T-helper 2 cell treated with Interferon-gamma antibody and Interleukin-4, amounts not matched to agents 5 μg/mL and 100 μg/mL, for 36 hours (primary cell): ENCODE results near the gene FCRL2.

ENCODE experiments used
- DNase-seq: peaks from one replicate; pipeline ENCODE4 v3.0.0; 2021; ENCODE audit warnings: low spot score
- H3K27ac Mint-ChIP-seq: one replicate; pipeline ENCODE4 v1.8.0; 2021; ENCODE audit warnings: mild to moderate bottlenecking, mixed read lengths
- H3K27me3 Mint-ChIP-seq: one replicate; pipeline ENCODE4 v1.8.0; 2021; ENCODE audit warnings: low read depth, mixed read lengths
- H3K36me3 Mint-ChIP-seq: one replicate; pipeline ENCODE4 v1.8.0; 2021; ENCODE audit warnings: low read depth, mixed read lengths
- H3K4me1 Mint-ChIP-seq: one replicate; pipeline ENCODE4 v1.8.0; 2021; ENCODE audit warnings: low read depth, mixed read lengths
- H3K4me3 Mint-ChIP-seq: one replicate; pipeline ENCODE4 v1.8.0; 2022; ENCODE audit warnings: mild to moderate bottlenecking, moderate library complexity, mixed read lengths
- H3K9me3 Mint-ChIP-seq: one replicate; pipeline ENCODE4 v1.8.0; 2021; ENCODE audit warnings: mixed read lengths

Gene FCRL2

DNA sequence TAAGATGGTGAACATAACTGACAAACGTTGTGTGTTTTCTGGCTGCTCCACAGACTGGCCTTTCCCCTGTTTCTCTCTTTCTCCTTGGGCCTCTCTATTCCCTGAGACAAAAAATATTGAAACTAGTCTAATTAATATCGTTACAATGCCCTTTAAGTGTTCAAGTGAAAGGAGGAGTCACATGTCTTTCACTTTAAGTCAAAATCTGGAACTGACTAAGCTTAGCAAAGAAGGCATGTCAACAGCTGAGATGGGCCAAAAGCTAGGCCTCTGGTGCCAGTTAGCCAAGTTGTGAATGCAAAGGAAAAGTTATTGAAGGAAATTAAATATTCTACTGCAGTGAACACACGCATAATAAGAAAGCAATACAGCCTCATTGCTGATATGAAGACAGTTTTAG is 44.2 kb downstream of the FCRL2 start:
- DNase-seq: no peak
- Mint-ChIP-seq H3K4me3 (no peak overlapping the region), H3K9me3 (no peaks in the 10 kb centered on the region), H3K27me3 (no peaks in the 10 kb centered on the region), H3K27ac (no peak overlapping the region), H3K36me3 (no peaks in the 10 kb centered on the region), H3K4me1 (no peaks in the 10 kb centered on the region)

DNA sequence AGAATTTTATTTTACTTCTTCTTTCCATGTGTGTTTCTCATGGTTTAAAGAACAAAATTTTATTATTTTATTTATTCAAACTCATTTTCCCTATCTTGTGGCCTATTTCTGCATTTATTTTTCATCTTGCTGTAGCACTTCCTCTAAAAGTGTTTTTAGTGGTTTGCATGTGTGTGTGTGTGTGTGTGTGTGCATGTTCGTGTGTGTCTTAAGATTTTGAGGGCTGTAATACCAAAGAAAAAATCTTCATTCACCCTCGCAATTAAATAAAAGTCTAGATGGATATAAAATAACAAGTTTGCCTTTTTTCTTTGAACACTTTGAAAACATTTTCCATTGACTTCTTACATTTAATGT is 51.7 kb downstream of the FCRL2 start:
- peaks cover 15% of the 10 kb centered on the region for H3K9me3 Mint-ChIP-seq
- no peaks in the 10 kb centered on the region for H3K4me1 Mint-ChIP-seq
- no peak for DNase-seq

DNA sequence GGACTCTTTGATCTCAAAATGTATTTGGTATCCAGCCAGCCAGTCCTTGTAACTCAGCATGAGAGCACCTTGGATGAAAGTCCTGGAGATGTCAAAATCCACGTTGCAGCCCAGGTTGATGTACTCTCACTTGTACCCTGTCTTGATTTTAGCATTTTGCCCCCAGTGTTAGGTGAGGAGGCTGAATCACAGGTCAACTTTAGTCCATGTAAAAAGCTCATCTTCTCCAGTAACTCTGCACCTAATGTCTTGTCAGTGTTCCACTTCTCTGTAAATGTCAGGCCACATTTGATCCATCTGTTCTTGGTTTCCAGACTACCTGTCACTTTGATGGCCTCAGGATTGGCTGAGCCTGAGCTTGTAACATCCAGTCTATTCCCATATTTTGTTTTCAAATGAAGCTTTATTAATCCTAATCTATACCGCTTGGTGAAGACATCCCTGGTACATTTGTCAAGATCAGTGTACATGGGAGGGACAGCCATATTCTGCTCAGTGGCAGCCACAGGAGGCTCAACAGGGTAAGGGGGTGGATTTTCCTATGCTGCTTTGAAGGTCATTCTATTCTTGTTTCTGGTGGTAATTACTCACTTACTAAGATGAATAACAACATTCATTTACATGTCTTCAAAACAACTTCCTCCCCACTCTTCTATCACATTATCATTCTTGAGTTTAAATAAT is 52.3 kb downstream of the FCRL2 start:
- no peak for DNase-seq
- Mint-ChIP-seq H3K27me3 (no peaks in the 10 kb centered on the region), H3K27ac (no peak overlapping the region), H3K4me3 (no peak overlapping the region), H3K4me1 (no peaks in the 10 kb centered on the region), H3K36me3 (no peaks in the 10 kb centered on the region), H3K9me3 (peaks cover 15% of the 10 kb centered on the region)

More for the DNA sequence above, 51.7 kb downstream of the FCRL2 start:
- H3K36me3 Mint-ChIP-seq: no peaks in the 10 kb centered on the region
- H3K27ac Mint-ChIP-seq: no peak overlapping the region
- no peaks in the 10 kb centered on the region for H3K27me3 Mint-ChIP-seq
- no peak overlapping the region for H3K4me3 Mint-ChIP-seq

DNA sequence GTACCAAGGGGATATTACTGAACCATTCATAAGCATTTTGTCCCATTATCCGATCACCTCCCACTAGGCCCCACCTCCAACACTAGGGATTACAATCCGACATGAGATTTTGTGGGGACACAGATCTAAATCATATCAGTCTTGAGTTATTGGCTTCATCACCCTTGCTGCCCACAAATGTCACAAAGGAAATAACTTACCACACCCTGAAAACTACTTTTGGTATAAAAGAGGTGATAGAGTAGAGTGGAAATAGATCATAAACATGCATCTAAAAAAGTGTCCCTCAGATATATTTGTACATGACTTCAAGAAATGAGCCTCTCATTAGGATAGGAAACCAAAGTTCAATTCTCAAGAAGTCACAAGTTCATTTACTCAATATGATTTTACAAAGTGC is 53.8 kb downstream of the FCRL2 start:
- Mint-ChIP-seq H3K9me3 (peaks cover 15% of the 10 kb centered on the region), H3K36me3 (no peaks in the 10 kb centered on the region), H3K27me3 (no peaks in the 10 kb centered on the region), H3K4me3 (no peak overlapping the region), H3K4me1 (no peaks in the 10 kb centered on the region), H3K27ac (no peak overlapping the region)
- no peak for DNase-seq

DNA sequence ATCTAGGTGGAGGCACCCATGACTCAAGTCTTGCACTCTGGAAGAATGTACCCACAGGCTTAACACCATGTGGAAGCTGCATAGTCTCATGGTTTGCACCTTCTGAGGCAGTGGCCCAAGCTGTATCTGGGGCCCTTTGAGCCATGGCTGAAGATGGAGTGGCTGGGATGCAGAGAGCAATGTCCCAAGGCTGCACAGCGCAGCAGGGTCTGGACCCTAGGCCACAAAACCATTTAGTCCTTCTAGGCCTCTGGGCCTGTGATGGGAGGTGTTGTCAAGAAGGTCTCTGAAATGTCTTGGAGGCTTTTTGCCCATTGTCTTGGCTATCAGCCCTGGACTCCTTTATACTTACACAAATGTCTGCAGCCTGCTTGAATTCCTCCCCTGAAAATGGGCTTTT is 54.9 kb downstream of the FCRL2 start:
- Mint-ChIP-seq H3K36me3 (no peaks in the 10 kb centered on the region), H3K4me3 (no peak overlapping the region), H3K4me1 (no peaks in the 10 kb centered on the region), H3K27ac (no peak overlapping the region), H3K27me3 (no peaks in the 10 kb centered on the region), H3K9me3 (peaks cover 15% of the 10 kb centered on the region)
- DNase-seq: no peak

DNA sequence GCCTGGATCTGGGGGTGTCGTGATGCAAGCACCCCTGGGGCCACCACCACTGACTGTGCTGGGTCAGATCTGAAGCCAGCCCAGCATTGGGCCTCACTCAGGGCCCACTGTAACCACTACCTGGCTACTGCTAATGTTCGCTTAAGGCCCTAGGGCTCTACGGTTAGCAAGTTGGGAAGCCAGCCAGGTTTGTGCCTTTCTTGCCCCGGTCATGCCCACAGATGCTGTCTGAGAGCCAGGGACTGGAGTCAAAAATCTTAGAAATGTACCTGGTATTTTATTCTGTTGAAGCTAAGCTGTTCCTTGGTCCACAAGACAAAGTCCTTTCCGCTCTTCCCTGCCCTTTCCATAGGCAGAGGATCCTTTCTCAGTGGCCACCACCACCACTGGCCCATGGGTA is 61.2 kb downstream of the FCRL2 start:
- Mint-ChIP-seq H3K36me3 (no peaks in the 10 kb centered on the region), H3K4me3 (no peak overlapping the region), H3K27me3 (no peaks in the 10 kb centered on the region), H3K4me1 (no peaks in the 10 kb centered on the region), H3K27ac (no peak overlapping the region), H3K9me3 (peaks cover 1% of the 10 kb centered on the region)
- DNase-seq: no peak

DNA sequence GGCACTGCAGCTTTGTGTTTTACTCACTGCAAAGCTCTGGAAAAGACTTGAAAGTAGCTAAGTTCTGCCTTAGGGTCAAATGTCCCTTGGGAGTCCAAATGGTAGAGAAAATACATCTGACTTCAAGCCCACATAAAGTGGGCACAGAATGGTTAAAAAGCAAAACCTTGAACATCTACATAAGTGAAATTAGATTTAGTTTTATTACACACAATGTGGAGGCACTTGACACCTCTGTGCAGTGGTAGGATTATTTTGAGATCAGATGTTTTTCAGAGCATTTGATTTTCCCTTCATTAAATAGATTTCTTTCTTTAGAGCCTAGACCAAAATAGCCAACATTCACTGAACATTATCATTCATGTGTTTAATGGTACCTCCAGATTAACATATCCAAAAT is 65.1 kb downstream of the FCRL2 start:
- H3K4me3 Mint-ChIP-seq: no peak overlapping the region
- H3K9me3 Mint-ChIP-seq: no peaks in the 10 kb centered on the region
- H3K36me3 Mint-ChIP-seq: no peaks in the 10 kb centered on the region
- no peak overlapping the region for H3K27ac Mint-ChIP-seq
- DNase-seq: no peak
- no peaks in the 10 kb centered on the region for H3K27me3 Mint-ChIP-seq
- H3K4me1 Mint-ChIP-seq: no peaks in the 10 kb centered on the region

DNA sequence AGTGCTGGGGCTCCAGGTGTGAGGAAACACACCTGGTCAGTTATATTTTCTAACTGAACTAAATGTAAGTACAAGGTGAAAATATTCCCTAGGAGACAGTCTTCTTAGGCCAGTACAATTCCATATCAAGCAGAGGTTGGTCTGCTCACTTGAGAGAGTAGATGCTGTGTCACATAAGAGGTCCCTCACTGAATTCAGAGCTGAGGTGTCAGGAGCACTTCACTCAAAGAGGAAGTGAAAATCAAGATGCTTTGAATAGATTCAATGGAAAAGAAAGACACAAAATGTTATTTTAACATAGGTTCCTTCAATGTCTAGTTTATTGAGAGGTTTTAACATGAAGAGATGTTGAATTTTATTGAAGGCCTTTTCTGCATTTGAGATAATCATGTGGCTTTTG is 72.1 kb downstream of the FCRL2 start:
- H3K4me1 Mint-ChIP-seq: no peaks in the 10 kb centered on the region
- H3K27me3 Mint-ChIP-seq: no peaks in the 10 kb centered on the region
- no peak overlapping the region for H3K4me3 Mint-ChIP-seq
- no peaks in the 10 kb centered on the region for H3K9me3 Mint-ChIP-seq
- no peaks in the 10 kb centered on the region for H3K36me3 Mint-ChIP-seq
- DNase-seq: no peak
- H3K27ac Mint-ChIP-seq: no peak overlapping the region

DNA sequence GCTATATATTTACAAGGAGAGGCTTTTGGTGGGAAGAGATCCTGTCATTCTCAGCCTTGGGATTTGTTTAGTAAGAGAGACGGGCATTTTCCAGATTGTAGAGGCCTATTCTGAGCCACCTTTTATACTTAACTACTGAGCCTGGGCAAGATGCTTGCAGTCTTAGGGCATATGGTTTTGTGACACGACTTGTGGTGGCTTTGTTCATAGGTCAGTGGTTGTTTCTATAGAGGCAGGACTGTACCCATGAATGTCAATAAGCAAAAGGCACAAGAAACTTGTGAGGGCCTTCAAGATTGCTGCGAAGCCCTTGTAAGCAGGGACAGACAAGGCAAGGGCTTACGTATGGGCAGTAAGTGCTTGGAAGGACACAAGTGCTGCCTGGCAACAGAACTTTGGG is 73.0 kb downstream of the FCRL2 start:
- H3K9me3 Mint-ChIP-seq: no peaks in the 10 kb centered on the region
- H3K27me3 Mint-ChIP-seq: no peaks in the 10 kb centered on the region
- no peak for DNase-seq
- H3K4me3 Mint-ChIP-seq: no peak overlapping the region
- no peaks in the 10 kb centered on the region for H3K36me3 Mint-ChIP-seq
- H3K4me1 Mint-ChIP-seq: no peaks in the 10 kb centered on the region
- H3K27ac Mint-ChIP-seq: no peak overlapping the region

DNA sequence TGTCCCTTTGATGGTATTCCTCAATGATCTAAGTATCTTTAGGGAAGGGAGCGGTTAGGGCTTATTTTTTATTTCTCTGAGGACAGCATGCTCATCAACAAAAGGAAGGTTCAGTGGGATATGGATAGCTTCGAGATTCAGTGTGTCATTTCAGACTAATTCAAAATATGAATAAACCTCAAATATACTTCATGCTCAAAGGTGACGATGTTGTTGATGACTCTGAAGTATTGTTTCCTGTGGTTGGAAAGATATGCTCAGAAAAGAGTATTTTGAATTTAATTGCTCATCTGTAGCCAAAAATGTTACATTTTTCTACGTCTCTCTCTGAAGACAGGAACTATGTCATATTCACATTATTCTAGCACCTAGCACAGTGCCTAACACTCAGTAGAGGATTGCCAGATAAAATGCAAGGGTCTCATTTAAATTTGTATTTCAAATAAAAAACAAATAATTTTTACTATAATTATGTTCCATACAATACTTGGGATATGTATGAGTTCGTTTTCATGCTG is 74.6 kb downstream of the FCRL2 start:
- H3K4me3 Mint-ChIP-seq: no peak overlapping the region
- no peaks in the 10 kb centered on the region for H3K36me3 Mint-ChIP-seq
- H3K4me1 Mint-ChIP-seq: no peaks in the 10 kb centered on the region
- H3K9me3 Mint-ChIP-seq: no peaks in the 10 kb centered on the region
- DNase-seq: no peak
- no peaks in the 10 kb centered on the region for H3K27me3 Mint-ChIP-seq
- no peak overlapping the region for H3K27ac Mint-ChIP-seq

DNA sequence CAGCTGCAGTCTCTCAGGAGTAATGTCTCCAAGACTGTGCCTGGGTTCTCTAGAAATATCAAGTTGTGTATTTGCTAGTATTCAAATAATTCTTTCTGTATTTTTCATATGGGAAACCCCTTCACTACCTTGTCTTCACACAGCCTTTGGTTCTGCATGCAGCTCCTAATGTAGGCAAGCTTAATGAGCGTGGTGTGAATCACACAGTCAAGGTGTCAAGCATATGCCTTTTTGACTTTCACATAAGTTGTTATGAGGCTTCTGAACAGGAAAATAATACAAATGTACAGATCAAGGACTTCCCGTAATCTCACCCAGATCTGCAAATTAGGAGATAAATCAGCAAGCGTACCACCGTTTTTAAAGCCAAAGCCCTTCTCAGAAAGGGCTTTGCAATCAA is 76.2 kb downstream of the FCRL2 start, which contains the start of gene FCRL3:
FCRL3 (minus strand) TSS at position 38 of the 400 bp plus-strand sequence. CDS start 280 bp downstream, outside the sequence.
- no peaks in the 10 kb centered on the region for H3K27me3 Mint-ChIP-seq
- no peaks in the 10 kb centered on the region for H3K4me1 Mint-ChIP-seq
- no peak for DNase-seq
- no peak within 1 kb of the TSS for H3K27ac Mint-ChIP-seq
- no peak within 1 kb of the TSS for H3K4me3 Mint-ChIP-seq
- no peaks in the 10 kb centered on the region for H3K36me3 Mint-ChIP-seq
- H3K9me3 Mint-ChIP-seq: no peaks in the 10 kb centered on the region

DNA sequence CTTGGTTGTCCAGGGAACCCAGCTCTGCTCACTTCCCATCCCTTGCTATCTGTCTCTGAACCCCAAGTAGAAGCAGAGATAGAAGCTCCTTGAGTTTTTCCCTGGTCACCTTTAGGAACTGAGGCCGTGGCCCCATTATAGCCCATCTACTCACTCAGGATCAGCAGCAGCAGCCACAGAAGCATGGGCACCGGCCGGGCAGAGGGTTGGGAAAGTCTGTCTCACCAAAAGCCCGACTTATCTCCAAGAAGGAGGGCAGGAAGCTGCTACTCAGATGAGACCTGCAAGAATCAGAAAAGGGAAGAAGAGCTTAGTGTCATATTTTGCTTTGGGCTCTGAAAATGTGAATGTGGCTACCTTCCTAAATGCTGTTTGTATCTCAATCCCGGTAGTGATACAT is 76.6 kb downstream of the FCRL2 start:
- Mint-ChIP-seq H3K4me3 (no peak overlapping the region), H3K4me1 (no peaks in the 10 kb centered on the region), H3K27ac (no peak overlapping the region), H3K36me3 (no peaks in the 10 kb centered on the region), H3K27me3 (no peaks in the 10 kb centered on the region), H3K9me3 (no peaks in the 10 kb centered on the region)
- no peak for DNase-seq

DNA sequence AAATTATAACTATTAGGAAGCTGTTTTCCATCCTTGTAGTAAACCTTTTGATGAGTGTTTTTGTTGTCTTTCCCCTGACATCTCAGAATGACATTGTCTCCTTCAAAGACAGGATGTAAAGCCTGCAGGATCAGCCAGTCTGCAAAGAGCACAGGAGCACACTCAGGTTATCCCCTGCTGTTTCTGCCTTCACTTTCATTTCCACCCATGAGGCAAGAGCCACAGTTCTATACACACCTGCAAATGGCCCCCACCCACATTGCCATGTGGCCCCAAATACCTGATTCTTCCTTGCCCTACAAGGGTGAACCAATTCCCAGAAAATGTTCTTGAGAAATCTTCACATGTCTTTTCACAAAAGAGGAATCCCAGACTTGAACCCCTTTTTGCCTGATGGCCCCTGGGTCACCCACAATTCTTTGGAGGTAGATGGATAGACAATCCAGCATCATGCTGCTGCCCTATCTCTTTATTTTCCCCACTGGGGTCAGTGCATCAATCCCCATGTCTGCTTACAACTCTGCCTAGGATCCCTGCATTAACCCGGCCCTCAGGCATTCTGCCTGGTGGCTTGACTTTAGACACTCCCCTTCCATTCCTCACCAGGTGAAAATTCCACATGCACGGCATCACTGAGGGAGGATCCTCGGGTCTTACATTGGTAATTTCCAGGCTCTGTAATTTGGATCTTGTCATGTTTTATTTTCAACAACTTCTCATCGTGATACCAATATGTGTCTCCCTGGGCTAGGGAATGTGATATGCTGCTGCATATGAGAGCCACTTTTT is 79.0 kb downstream of the FCRL2 start:
- no peak for DNase-seq
- no peak overlapping the region for H3K27ac Mint-ChIP-seq
- no peaks in the 10 kb centered on the region for H3K27me3 Mint-ChIP-seq
- H3K9me3 Mint-ChIP-seq: no peaks in the 10 kb centered on the region
- H3K36me3 Mint-ChIP-seq: no peaks in the 10 kb centered on the region
- H3K4me1 Mint-ChIP-seq: no peaks in the 10 kb centered on the region
- H3K4me3 Mint-ChIP-seq: no peak overlapping the region

DNA sequence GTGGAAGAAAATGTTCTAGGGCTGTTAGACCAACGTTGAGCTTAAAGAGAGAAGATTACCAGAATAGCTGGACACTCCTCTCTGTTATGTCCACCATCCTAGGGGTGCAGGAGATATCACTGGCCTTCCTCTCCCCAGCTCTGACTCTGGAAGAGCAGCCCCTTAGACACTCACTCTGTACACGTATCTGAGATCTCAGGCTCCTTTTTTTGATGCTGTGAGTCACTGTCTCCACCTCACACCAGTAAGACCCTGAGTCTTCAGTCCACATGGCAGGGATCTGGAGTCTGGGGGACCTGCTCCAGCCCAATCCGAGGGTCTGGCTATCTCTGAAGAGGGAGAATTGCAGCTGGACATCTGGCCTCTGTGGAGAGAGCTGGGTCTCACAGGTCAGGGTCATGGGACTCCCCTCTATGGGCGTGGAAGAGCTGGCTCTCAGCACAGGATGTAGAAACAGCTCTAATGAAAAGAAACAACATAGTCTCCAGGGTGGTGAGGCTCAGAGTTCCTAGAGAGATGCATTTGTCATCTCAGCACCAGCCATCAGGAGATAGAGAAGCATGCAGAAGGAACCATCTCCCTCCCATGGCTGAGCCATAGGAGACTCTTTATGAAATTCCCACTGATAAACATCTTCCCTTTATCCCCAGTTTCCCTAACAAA is 79.8 kb downstream of the FCRL2 start:
- Mint-ChIP-seq H3K27me3 (no peaks in the 10 kb centered on the region), H3K4me3 (no peak overlapping the region), H3K9me3 (no peaks in the 10 kb centered on the region), H3K27ac (no peak overlapping the region), H3K4me1 (no peaks in the 10 kb centered on the region), H3K36me3 (no peaks in the 10 kb centered on the region)
- no peak for DNase-seq
